HepG2 (cell line): ENCODE data around the gene JAM2. TPM values are rescaled to one million over a fixed set of nuclear protein-coding genes. Genes with fewer than 3 reads are reported as not detected.

ENCODE experiments used
- ATAC-seq: fragments of 200-7000 bp; cut with Tn5 transposase; 3 replicates; pipeline ENCODE4 v1.9.1; 2020; ENCODE audit warnings: mild to moderate bottlenecking, moderate library complexity
- BruUV-seq: library from RNA; stranded (reverse); fragments of 400-500 nt; replicated peaks from 2 replicates; lab custom pipeline; 2021; lab: Mats Ljungman, UMichigan
- CTCF ChIA-PET: fragments of 300-600 bp; formaldehyde crosslinking; extraction: SDS; loops from one replicate; lab custom pipeline; 2021; ENCODE audit warnings: low total read pairs, inconsistent platforms, low intra/inter-chr PET ratio; lab: Yijun Ruan, JAX
- POLR2A ChIA-PET: fragments of 350-600 bp; sonication (Branson Sonifier 250); formaldehyde crosslinking; loops from one replicate; lab custom pipeline; 2020; ENCODE audit warnings: antibody characterized with exemption, inconsistent platforms; lab: Yijun Ruan, JAX
- DNase-seq: peaks from one replicate; pipeline ENCODE4 v3.0.0-alpha.2; 2015; ENCODE audit warnings: low spot score
- FAIRE-seq: peaks from 3 replicates; lab custom pipeline; 2011; peaks lifted over from hg19 to GRCh38; lab: Jason Lieb, UNC
- H2AFZ ChIP-seq: one replicate; pipeline ENCODE4 v1.6.1; 2011; ENCODE audit warnings: low read length, inconsistent platforms
- H3K27ac ChIP-seq: fragments of 300-600 bp; 3 replicates; pipeline ENCODE4 v1.8.0; 2011; ENCODE audit warnings: mixed run types, mild to moderate bottlenecking, mixed read lengths, low read length, inconsistent platforms; ENCODE audit not compliant: insufficient read depth; ENCODE audit errors: extremely low read length
- H3K27me3 ChIP-seq, 2 experiments: fragments of 200-600 bp in 1 of 2; 2 replicates in 1 of 2; 3 replicates in 1 of 2; pipeline versions ENCODE4 v1.6.0 to v1.8.0; 2011; ENCODE audit warnings: low read length in 2 of 2, mild to moderate bottlenecking in 2 of 2, moderate library complexity in 2 of 2, inconsistent platforms in 1 of 2; ENCODE audit not compliant: insufficient read depth in 2 of 2, control insufficient read depth in 1 of 2
- H3K36me3 ChIP-seq, 2 experiments: fragments of 200-600 bp in 1 of 2; replicated peaks in 1 of 2; 2 replicates in 1 of 2; 3 replicates in 1 of 2; pipeline versions ENCODE4 v1.5.1 to v1.8.0; 2011; ENCODE audit warnings: low read length in 2 of 2, inconsistent platforms in 1 of 2; ENCODE audit not compliant: insufficient read depth in 2 of 2, control insufficient read depth in 1 of 2
- H3K4me1 ChIP-seq: 2 replicates; pipeline ENCODE4 v1.5.1; 2012; ENCODE audit warnings: low read length, inconsistent platforms; ENCODE audit not compliant: insufficient read depth
- H3K4me2 ChIP-seq: 2 replicates; pipeline ENCODE4 v1.6.0; 2011; ENCODE audit warnings: low read depth, low read length, inconsistent platforms
- H3K4me3 ChIP-seq, 3 experiments: fragments of 200-600 bp in 1 of 3; sonication (generic), shearing (Covaris generic) in 1 of 3; replicated peaks in 1 of 3; 2 replicates each; pipeline ENCODE4 v1.5.1; 2011 to 2016; ENCODE audit warnings: low read length in 3 of 3, inconsistent platforms in 2 of 3, low read depth in 2 of 3, mild to moderate bottlenecking in 2 of 3, control low read depth in 1 of 3, mixed read lengths in 1 of 3; ENCODE audit not compliant: insufficient read depth in 1 of 3
- H3K79me2 ChIP-seq: one replicate; pipeline ENCODE4 v1.6.1; 2011; ENCODE audit warnings: low read length, inconsistent platforms; ENCODE audit not compliant: insufficient read depth
- H3K9ac ChIP-seq: 2 replicates; pipeline ENCODE4 v1.6.0; 2011; ENCODE audit warnings: mild to moderate bottlenecking, low read depth, low read length, inconsistent platforms; ENCODE audit not compliant: insufficient read depth
- H3K9me3 ChIP-seq: 2 replicates; pipeline ENCODE4 v1.5.1; 2012; ENCODE audit warnings: mild to moderate bottlenecking, low read length
- H4K20me1 ChIP-seq: 2 replicates; pipeline ENCODE4 v1.6.0; 2011; ENCODE audit warnings: inconsistent platforms, mild to moderate bottlenecking, low read length, moderate library complexity; ENCODE audit not compliant: insufficient read depth
- ARHGAP35 ChIP-seq: sonication (generic); formaldehyde crosslinking; IDR thresholded peaks from 2 replicates; pipeline ENCODE4 v1.9.0; 2022; ENCODE audit warnings: mild to moderate bottlenecking, inconsistent platforms, moderate library complexity, missing genetic modification reagents, borderline replicate concordance
- DR1 ChIP-seq: sonication (generic); formaldehyde crosslinking; IDR thresholded peaks from 2 replicates; pipeline ENCODE4 v1.8.0; 2021; ENCODE audit warnings: mild to moderate bottlenecking, missing genetic modification reagents, inconsistent platforms
- ELF1 ChIP-seq: sonication (generic); formaldehyde crosslinking; IDR thresholded peaks from 2 replicates; pipeline ENCODE4 v1.4.0; 2020; ENCODE audit warnings: missing genetic modification reagents
- HMGA1 ChIP-seq: sonication (generic); formaldehyde crosslinking; conservative IDR thresholded peaks from 2 replicates; pipeline ENCODE4 v1.4.0; 2020; ENCODE audit warnings: missing genetic modification reagents
- JUNB ChIP-seq: sonication (generic); formaldehyde crosslinking; IDR thresholded peaks from 2 replicates; pipeline ENCODE4 v1.8.0; 2022; ENCODE audit warnings: missing genetic modification reagents, mild to moderate bottlenecking, borderline replicate concordance
- NONO ChIP-seq, 2 experiments: fragments of 450-650 bp in 1 of 2; sonication (generic) in 1 of 2; formaldehyde crosslinking in 1 of 2; IDR thresholded peaks in 1 of 2; conservative IDR thresholded peaks in 1 of 2; 2 replicates each; pipeline versions ENCODE4 v1.6.1 to v1.8.0; 2017 to 2022; ENCODE audit warnings: mild to moderate bottlenecking in 1 of 2, missing genetic modification reagents in 1 of 2, moderate library complexity in 1 of 2
- ZNF331 ChIP-seq: sonication (generic); formaldehyde crosslinking; IDR thresholded peaks from 2 replicates; pipeline ENCODE4 v1.4.0; 2020; ENCODE audit warnings: missing genetic modification reagents
- ZNF7 ChIP-seq: IDR thresholded peaks from 2 replicates; pipeline ENCODE4 v1.6.1; 2016; ENCODE audit warnings: missing biosample characterization, missing genetic modification reagents
- WGBS: methylation state at CpG from one replicate; pipeline ENCODE4 v1.1.6; 2017; ENCODE audit warnings: low lambda C conversion rate; 5-methylcytosine and 5-hydroxymethylcytosine counted together
- in situ Hi-C: cut with HindIII; loops from 2 replicates; pipeline ENCODE4 v1.10.0; 2017; ENCODE audit warnings: low pct_unique_long_range_greater_than_20kb; ENCODE audit not compliant: extremely low pct_ligation_motif_present
- intact Hi-C: fragments of 100-400 bp; cut with micrococcal nuclease; formaldehyde crosslinking; loops from one replicate; pipeline ENCODE4 v1.10.0; 2022; ENCODE audit not compliant: unreplicated experiment
- polyA plus RNA-seq, 8 experiments: library from polyadenylated mRNA; depleted of rRNA in 3 of 8; stranded (reverse) in 7 of 8; unstranded in 1 of 8; fragments of >200 nt; fragmentation: Illumina TruSeq in 4 of 8; extraction: Trizol in 4 of 8; gene quantifications; 2 replicates each; pipeline versions ENCODE4 v1.2.1 to v1.2.3, GENCODE V29; 2011 to 2016; ENCODE audit warnings: low read depth in 4 of 8, missing spikeins in 1 of 8, mixed read lengths in 1 of 8; ENCODE audit not compliant: insufficient read depth in 1 of 8
- total RNA-seq, 5 experiments: library from RNA; depleted of rRNA; stranded (reverse); fragments of >200 nt; fragmentation: Illumina TruSeq; extraction: Trizol; gene quantifications; 2 replicates each; pipeline ENCODE4 v1.2.3, GENCODE V29; 2016; ENCODE audit warnings: low read depth in 1 of 5
- TF ChIP-seq, protein P1 (sequence below): sonication (generic); formaldehyde crosslinking; IDR thresholded peaks from 2 replicates; pipeline ENCODE4 v1.5.0; 2020; ENCODE audit warnings: mild to moderate bottlenecking, missing genetic modification reagents, borderline replicate concordance
- TF ChIP-seq, protein P2 (sequence below): sonication (generic); formaldehyde crosslinking; IDR thresholded peaks from 2 replicates; pipeline ENCODE4 v1.5.1; 2020; ENCODE audit warnings: missing genetic modification reagents, mild to moderate bottlenecking, borderline replicate concordance
- TF ChIP-seq, protein P3 (sequence below): IDR thresholded peaks from 2 replicates; pipeline ENCODE4 v1.6.1; 2016; ENCODE audit warnings: missing compliant biosample characterization, missing genetic modification reagents, borderline replicate concordance

The JAM2 gene
- total and polyA plus RNA-seq, 2 of the 13 experiments (the other 11 are each of a cell fraction or from before 2014, with no cell fraction given): 0.07 TPM; not detected in 1

DNA sequence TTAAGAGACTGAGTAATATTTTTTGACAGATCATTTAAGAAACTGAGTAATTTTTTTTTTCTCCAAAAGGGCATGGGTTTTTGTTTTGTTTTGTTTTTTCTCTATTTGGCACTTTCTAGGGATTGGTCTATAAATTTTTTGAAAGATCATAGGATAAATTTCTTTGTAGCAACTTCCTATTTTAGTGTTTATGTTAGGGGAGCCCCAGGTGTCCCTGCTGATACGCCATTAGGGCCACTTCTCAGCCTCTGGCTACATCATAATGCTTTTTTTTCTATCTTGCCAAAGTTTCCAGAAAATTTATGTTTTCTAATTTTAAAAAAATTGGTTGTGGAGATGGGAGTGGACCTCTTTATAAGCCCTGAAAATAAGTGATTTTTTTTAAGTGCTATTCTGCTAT, 98.4 kb downstream of the JAM2 start:
- Histone ChIP-seq H3K9ac (no peak overlapping the region), H3K27ac (no peak overlapping the region), H2AFZ (no peak overlapping the region), H4K20me1 (peaks cover 6% of the 10 kb centered on the region; the same call in 1 of the 2 replicates), H3K36me3 (peaks cover 0 to 1% of the 10 kb centered on the region in 2 experiments; a peak in 1 of 5 replicates), H3K4me3 (peak overlapping the region in 1 of 3 experiments; percentile 100; a peak in 1 of 6 replicates), H3K79me2 (peaks cover 53% of the 10 kb centered on the region), H3K4me1 (peaks cover 25% of the 10 kb centered on the region), H3K9me3 (no peaks in the 10 kb centered on the region), H3K4me2 (no peak overlapping the region), H3K27me3 (no peaks in the 10 kb centered on the region; a peak in 1 of 5 replicates)
- ATAC-seq: no peak
- in situ Hi-C loops (no loop called here), intact Hi-C loops (loop anchor here (2.0 kb wide), 1 partner anchor 63 kb away; no protein-coding TSS in a partner anchor)
- ChIA-PET CTCF (no interaction called here), POLR2A (no interaction called here)
- no peak for TF ChIP-seq NONO (IDR thresholded peaks at IDR 0.05)
- TF ChIP-seq NONO (CRISPR knock-in tag; conservative IDR thresholded peaks at IDR 0.05): no peak
- TF ChIP-seq, protein P1, sequence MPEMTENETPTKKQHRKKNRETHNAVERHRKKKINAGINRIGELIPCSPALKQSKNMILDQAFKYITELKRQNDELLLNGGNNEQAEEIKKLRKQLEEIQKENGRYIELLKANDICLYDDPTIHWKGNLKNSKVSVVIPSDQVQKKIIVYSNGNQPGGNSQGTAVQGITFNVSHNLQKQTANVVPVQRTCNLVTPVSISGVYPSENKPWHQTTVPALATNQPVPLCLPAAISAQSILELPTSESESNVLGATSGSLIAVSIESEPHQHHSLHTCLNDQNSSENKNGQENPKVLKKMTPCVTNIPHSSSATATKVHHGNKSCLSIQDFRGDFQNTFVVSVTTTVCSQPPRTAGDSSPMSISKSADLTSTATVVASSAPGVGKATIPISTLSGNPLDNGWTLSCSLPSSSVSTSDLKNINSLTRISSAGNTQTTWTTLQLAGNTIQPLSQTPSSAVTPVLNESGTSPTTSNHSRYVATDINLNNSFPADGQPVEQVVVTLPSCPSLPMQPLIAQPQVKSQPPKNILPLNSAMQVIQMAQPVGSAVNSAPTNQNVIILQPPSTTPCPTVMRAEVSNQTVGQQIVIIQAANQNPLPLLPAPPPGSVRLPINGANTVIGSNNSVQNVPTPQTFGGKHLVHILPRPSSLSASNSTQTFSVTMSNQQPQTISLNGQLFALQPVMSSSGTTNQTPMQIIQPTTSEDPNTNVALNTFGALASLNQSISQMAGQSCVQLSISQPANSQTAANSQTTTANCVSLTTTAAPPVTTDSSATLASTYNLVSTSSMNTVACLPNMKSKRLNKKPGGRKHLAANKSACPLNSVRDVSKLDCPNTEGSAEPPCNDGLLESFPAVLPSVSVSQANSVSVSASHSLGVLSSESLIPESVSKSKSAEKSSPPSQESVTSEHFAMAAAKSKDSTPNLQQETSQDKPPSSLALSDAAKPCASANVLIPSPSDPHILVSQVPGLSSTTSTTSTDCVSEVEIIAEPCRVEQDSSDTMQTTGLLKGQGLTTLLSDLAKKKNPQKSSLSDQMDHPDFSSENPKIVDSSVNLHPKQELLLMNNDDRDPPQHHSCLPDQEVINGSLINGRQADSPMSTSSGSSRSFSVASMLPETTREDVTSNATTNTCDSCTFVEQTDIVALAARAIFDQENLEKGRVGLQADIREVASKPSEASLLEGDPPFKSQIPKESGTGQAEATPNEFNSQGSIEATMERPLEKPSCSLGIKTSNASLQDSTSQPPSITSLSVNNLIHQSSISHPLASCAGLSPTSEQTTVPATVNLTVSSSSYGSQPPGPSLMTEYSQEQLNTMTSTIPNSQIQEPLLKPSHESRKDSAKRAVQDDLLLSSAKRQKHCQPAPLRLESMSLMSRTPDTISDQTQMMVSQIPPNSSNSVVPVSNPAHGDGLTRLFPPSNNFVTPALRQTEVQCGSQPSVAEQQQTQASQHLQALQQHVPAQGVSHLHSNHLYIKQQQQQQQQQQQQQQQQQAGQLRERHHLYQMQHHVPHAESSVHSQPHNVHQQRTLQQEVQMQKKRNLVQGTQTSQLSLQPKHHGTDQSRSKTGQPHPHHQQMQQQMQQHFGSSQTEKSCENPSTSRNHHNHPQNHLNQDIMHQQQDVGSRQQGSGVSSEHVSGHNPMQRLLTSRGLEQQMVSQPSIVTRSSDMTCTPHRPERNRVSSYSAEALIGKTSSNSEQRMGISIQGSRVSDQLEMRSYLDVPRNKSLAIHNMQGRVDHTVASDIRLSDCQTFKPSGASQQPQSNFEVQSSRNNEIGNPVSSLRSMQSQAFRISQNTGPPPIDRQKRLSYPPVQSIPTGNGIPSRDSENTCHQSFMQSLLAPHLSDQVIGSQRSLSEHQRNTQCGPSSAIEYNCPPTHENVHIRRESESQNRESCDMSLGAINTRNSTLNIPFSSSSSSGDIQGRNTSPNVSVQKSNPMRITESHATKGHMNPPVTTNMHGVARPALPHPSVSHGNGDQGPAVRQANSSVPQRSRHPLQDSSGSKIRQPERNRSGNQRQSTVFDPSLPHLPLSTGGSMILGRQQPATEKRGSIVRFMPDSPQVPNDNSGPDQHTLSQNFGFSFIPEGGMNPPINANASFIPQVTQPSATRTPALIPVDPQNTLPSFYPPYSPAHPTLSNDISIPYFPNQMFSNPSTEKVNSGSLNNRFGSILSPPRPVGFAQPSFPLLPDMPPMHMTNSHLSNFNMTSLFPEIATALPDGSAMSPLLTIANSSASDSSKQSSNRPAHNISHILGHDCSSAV (CRISPR knock-in tag): no peak
- no peak for TF ChIP-seq DR1 (CRISPR knock-in tag)
- TF ChIP-seq JUNB (CRISPR knock-in tag): no peak
- no peak for TF ChIP-seq ELF1 (CRISPR knock-in tag)
- TF ChIP-seq, protein P2, sequence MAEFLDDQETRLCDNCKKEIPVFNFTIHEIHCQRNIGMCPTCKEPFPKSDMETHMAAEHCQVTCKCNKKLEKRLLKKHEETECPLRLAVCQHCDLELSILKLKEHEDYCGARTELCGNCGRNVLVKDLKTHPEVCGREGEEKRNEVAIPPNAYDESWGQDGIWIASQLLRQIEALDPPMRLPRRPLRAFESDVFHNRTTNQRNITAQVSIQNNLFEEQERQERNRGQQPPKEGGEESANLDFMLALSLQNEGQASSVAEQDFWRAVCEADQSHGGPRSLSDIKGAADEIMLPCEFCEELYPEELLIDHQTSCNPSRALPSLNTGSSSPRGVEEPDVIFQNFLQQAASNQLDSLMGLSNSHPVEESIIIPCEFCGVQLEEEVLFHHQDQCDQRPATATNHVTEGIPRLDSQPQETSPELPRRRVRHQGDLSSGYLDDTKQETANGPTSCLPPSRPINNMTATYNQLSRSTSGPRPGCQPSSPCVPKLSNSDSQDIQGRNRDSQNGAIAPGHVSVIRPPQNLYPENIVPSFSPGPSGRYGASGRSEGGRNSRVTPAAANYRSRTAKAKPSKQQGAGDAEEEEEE: no peak
- TF ChIP-seq ARHGAP35 (CRISPR knock-in tag): no peak
- TF ChIP-seq HMGA1 (CRISPR knock-in tag): no peak
- TF ChIP-seq, protein P3, sequence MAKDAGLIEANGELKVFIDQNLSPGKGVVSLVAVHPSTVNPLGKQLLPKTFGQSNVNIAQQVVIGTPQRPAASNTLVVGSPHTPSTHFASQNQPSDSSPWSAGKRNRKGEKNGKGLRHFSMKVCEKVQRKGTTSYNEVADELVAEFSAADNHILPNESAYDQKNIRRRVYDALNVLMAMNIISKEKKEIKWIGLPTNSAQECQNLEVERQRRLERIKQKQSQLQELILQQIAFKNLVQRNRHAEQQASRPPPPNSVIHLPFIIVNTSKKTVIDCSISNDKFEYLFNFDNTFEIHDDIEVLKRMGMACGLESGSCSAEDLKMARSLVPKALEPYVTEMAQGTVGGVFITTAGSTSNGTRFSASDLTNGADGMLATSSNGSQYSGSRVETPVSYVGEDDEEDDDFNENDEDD (CRISPR knock-in tag): no peak
- TF ChIP-seq ZNF7: no peak
- TF ChIP-seq ZNF331: no peak
- no TSS peak for BruUV-seq
- DNase-seq: no peak
- WGBS: 94% methylated on average over 1 of the region's 1 CpG
- no peak for FAIRE-seq
